ENCODE results near the gene NUP93.

GRCh38 chr16:56728027-56728426 is 1.9 kb upstream of the NUP93 start:
- TF ChIP-seq, protein P1, sequence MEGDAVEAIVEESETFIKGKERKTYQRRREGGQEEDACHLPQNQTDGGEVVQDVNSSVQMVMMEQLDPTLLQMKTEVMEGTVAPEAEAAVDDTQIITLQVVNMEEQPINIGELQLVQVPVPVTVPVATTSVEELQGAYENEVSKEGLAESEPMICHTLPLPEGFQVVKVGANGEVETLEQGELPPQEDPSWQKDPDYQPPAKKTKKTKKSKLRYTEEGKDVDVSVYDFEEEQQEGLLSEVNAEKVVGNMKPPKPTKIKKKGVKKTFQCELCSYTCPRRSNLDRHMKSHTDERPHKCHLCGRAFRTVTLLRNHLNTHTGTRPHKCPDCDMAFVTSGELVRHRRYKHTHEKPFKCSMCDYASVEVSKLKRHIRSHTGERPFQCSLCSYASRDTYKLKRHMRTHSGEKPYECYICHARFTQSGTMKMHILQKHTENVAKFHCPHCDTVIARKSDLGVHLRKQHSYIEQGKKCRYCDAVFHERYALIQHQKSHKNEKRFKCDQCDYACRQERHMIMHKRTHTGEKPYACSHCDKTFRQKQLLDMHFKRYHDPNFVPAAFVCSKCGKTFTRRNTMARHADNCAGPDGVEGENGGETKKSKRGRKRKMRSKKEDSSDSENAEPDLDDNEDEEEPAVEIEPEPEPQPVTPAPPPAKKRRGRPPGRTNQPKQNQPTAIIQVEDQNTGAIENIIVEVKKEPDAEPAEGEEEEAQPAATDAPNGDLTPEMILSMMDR (IDR thresholded peaks at IDR 0.05), result no peak
- TF ChIP-seq POLR2A (IDR thresholded peaks at IDR 0.05) (no peak), POLR2AphosphoS5 (IDR thresholded peaks at IDR 0.05) (no peak)
